ENCODE data around the gene FAM114A1.

GRCh38 chr4:38905652-38906385, 38.2 kb downstream of the FAM114A1 start:
- TF ChIP-seq CTCF (IDR thresholded peaks at IDR 0.05), result no peak
- no peak for TF ChIP-seq POLR2A (IDR thresholded peaks at IDR 0.05)

Measured in ovary (tissue), 3 donors.